SK-N-SH (cell line): ENCODE measurements around the gene HLA-DPA1. TPM values are rescaled to one million over a fixed set of nuclear protein-coding genes. Genes with fewer than 3 reads are reported as not detected.
A peak's percentile ranks its signal among the peaks of the same experiment; 100 is the strongest.

Experiments used
- CTCF ChIA-PET: fragments of 300-600, 350-600 bp; formaldehyde crosslinking; extraction: SDS; loops from one replicate; lab custom pipeline; 2021; lab: Yijun Ruan, JAX
- POLR2A ChIA-PET: fragments of 350-600 bp; sonication (Branson Sonifier 250); formaldehyde crosslinking; extraction: SDS; loops from one replicate; lab custom pipeline; 2020; ENCODE audit warnings: antibody characterized with exemption, inconsistent platforms; lab: Yijun Ruan, JAX
- DNase-seq: peaks from one replicate; pipeline ENCODE4 v3.0.0; 2012
- H2AFZ ChIP-seq: fragments of 200-600 bp; sonication (generic); 2 replicates; pipeline ENCODE4 v1.8.1; 2016; ENCODE audit warnings: antibody characterized with exemption, mild to moderate bottlenecking, low read depth
- H3F3A ChIP-seq: fragments of 200-600 bp; sonication (generic); replicated peaks from 2 replicates; pipeline ENCODE3; 2016; ENCODE audit warnings: antibody characterized with exemption, mild to moderate bottlenecking; ENCODE audit not compliant: insufficient read depth
- H3K27ac ChIP-seq, 2 experiments: fragments of 200-500 bp in 1 of 2; fragments of 200-600 bp in 1 of 2; sonication (Bioruptor generic) in 1 of 2; sonication (generic), shearing (Covaris generic) in 1 of 2; 2 replicates each; pipeline versions ENCODE4 v1.5.1 to v1.6.1; 2014 to 2016; ENCODE audit warnings: low read depth in 2 of 2, inconsistent platforms in 1 of 2, low read length in 1 of 2, mild to moderate bottlenecking in 1 of 2, mixed read lengths in 1 of 2
- H3K27me3 ChIP-seq: fragments of 200-600 bp; sonication (generic), shearing (Covaris generic); 2 replicates; pipeline ENCODE4 v1.6.1; 2016; ENCODE audit warnings: mixed run types; ENCODE audit not compliant: insufficient read depth
- H3K36me3 ChIP-seq, 2 experiments: fragments of 200-500 bp in 1 of 2; fragments of 200-600 bp in 1 of 2; sonication (Bioruptor generic) in 1 of 2; sonication (generic) in 1 of 2; replicated peaks in 1 of 2; 2 replicates each; pipeline versions ENCODE3 to v1.5.1; 2014 to 2016; ENCODE audit warnings: low read length in 1 of 2, mild to moderate bottlenecking in 1 of 2; ENCODE audit not compliant: insufficient read depth in 2 of 2, control insufficient read depth in 1 of 2
- H3K4me1 ChIP-seq, 2 experiments: fragments of 200-500 bp in 1 of 2; fragments of 200-600 bp in 1 of 2; sonication (Bioruptor generic) in 1 of 2; sonication (generic), shearing (Covaris generic) in 1 of 2; 2 replicates each; pipeline versions ENCODE4 v1.5.1 to v1.6.1; 2014 to 2016; ENCODE audit warnings: low read depth in 1 of 2, low read length in 1 of 2, mixed run types in 1 of 2; ENCODE audit not compliant: insufficient read depth in 2 of 2, control insufficient read depth in 1 of 2
- H3K4me2 ChIP-seq: fragments of 200-600 bp; sonication (generic), shearing (Covaris generic); 2 replicates; pipeline ENCODE4 v1.6.1; 2017; ENCODE audit warnings: mixed run types
- H3K4me3 ChIP-seq, 2 experiments: fragments of 200-500 bp in 1 of 2; fragments of 200-600 bp in 1 of 2; sonication (Bioruptor generic) in 1 of 2; sonication (generic), shearing (Covaris generic) in 1 of 2; 2 replicates each; pipeline versions ENCODE4 v1.5.1 to v1.8.1; 2014 to 2016; ENCODE audit warnings: low read depth in 2 of 2, inconsistent platforms in 1 of 2, low read length in 1 of 2, mild to moderate bottlenecking in 1 of 2, mixed read lengths in 1 of 2, moderate library complexity in 1 of 2
- H3K79me2 ChIP-seq: fragments of 200-600 bp; sonication (generic); 2 replicates; pipeline ENCODE4 v1.8.1; 2017; ENCODE audit warnings: mild to moderate bottlenecking; ENCODE audit not compliant: insufficient read depth
- H3K9ac ChIP-seq: fragments of 200-600 bp; sonication (generic); 2 replicates; pipeline ENCODE4 v1.6.1; 2017; ENCODE audit warnings: mixed run types
- H3K9me2 ChIP-seq: fragments of 200-600 bp; sonication (generic); 2 replicates; pipeline ENCODE4 v1.6.1; 2017; ENCODE audit warnings: mixed run types
- H3K9me3 ChIP-seq: fragments of 200-600 bp; sonication (generic); 2 replicates; pipeline ENCODE4 v1.6.1; 2017; ENCODE audit warnings: mixed run types, mild to moderate bottlenecking, moderate library complexity
- H4K20me1 ChIP-seq: fragments of 200-600 bp; sonication (generic); 2 replicates; pipeline ENCODE4 v1.6.1; 2017; ENCODE audit warnings: mild to moderate bottlenecking, mixed run types; ENCODE audit not compliant: insufficient read depth
- CHD2 ChIP-seq: fragments of 150-350 bp; IDR thresholded peaks from 2 replicates; pipeline ENCODE4 v1.6.1; 2018; ENCODE audit warnings: low read length; ENCODE audit not compliant: partially characterized antibody
- RAD21 ChIP-seq: IDR thresholded peaks from 2 replicates; pipeline ENCODE4 v1.6.1; 2012; ENCODE audit warnings: mild to moderate bottlenecking, low read length
- RFX5 ChIP-seq: IDR thresholded peaks from 2 replicates; pipeline ENCODE4 v1.6.1; 2012; ENCODE audit warnings: mild to moderate bottlenecking, improper control_type of control experiment, low read length
- SMC3 ChIP-seq: IDR thresholded peaks from 2 replicates; pipeline ENCODE4 v1.6.1; 2012; ENCODE audit warnings: low read depth, low read length, improper control_type of control experiment
- TCF12 ChIP-seq: IDR thresholded peaks from 2 replicates; pipeline ENCODE4 v1.4.0; 2012
- WGBS: methylation state at CpG from one replicate; pipeline ENCODE4 v1.1.6; 2017; ENCODE audit warnings: low lambda C conversion rate; 5-methylcytosine and 5-hydroxymethylcytosine counted together
- polyA plus RNA-seq, 3 experiments: library from polyadenylated mRNA; depleted of rRNA; stranded (reverse); fragments of >200 nt; gene quantifications; 2 replicates each; pipeline ENCODE4 v1.2.3, GENCODE V29; 2012
- TF ChIP-seq, protein P1 (sequence below): IDR thresholded peaks from 2 replicates; pipeline ENCODE4 v1.4.0; 2012; ENCODE audit warnings: low read depth, borderline replicate concordance
- TF ChIP-seq, protein P2 (sequence below): fragments of 200-600 bp; sonication (generic); IDR thresholded peaks from 2 replicates; pipeline ENCODE4 v1.6.1; 2017; ENCODE audit warnings: antibody characterized with exemption, mild to moderate bottlenecking, moderate library complexity
- TF ChIP-seq, protein P3 (sequence below): fragments of 150-350 bp; IDR thresholded peaks from 2 replicates; pipeline ENCODE4 v1.6.1; 2017; ENCODE audit warnings: antibody characterized with exemption, low read length, low read depth, borderline replicate concordance

HLA-DPA1 gene
- polyA plus RNA-seq, 1 of the 3 experiments (the other 2 are of a cell fraction), result 1.9 TPM

DNA sequence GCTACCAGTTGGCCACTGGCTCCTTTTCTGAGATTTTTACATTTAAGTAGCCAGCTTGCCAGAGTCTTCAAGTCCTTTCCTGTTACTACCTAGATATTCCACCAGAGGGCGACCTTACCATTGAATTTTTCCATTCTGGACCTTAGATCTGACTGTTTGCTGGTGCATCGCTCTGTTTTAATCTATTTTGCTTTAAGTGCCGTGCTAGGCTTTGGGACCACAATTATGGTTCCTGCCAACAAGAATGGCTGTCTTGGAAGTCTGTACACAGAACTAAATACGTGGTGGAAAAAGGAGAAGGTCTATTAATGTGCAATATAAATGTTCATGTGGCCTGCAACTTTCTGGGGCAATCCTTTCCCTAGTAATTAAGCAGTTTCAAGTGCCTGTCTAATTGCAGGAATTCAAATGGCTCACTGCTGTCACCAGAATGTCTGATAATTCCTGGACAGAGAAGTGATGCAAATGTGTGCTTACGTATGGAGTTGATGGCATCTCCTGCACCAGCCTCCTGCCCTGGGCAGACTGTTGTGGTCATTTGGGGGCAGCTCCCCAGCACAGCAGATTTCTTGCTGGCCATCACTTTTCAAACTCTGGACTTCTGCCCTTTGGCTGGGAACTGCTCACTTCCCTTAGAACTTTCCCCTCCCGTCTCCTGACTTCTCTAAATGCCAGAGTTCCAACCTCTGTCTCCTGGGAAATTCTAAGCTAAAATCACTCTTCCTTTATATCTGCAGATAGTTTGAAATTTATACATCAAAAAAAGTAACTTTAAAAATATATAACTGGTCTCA, 58.4 kb downstream of the HLA-DPA1 start:
- H4K20me1 ChIP-seq, result no peaks in the 10 kb centered on the region
- H3K27ac ChIP-seq, result no peak overlapping the region
- H2AFZ ChIP-seq, result no peak overlapping the region
- no peaks in the 10 kb centered on the region for H3K9me3 ChIP-seq
- no peak overlapping the region; a peak in 1 of 4 replicates for H3K4me3 ChIP-seq
- H3K36me3 ChIP-seq, result no peaks in the 10 kb centered on the region
- CTCF ChIA-PET, result interaction anchor here (0.6 to 6.3 kb wide), 44 partner anchors 9 to 952 kb away, joined by 3 to 65 read pairs (median 4); partner anchors contain the start of genes HLA-DPB1, HSD17B8, RING1 and TAP2
- POLR2A ChIA-PET, result no interaction called here
- WGBS, result 17% methylated on average over 6 of the region's 6 CpGs
- no peaks in the 10 kb centered on the region for H3K9me2 ChIP-seq
- peak; percentile 76 for TF ChIP-seq SMC3
- TF ChIP-seq, protein P1, sequence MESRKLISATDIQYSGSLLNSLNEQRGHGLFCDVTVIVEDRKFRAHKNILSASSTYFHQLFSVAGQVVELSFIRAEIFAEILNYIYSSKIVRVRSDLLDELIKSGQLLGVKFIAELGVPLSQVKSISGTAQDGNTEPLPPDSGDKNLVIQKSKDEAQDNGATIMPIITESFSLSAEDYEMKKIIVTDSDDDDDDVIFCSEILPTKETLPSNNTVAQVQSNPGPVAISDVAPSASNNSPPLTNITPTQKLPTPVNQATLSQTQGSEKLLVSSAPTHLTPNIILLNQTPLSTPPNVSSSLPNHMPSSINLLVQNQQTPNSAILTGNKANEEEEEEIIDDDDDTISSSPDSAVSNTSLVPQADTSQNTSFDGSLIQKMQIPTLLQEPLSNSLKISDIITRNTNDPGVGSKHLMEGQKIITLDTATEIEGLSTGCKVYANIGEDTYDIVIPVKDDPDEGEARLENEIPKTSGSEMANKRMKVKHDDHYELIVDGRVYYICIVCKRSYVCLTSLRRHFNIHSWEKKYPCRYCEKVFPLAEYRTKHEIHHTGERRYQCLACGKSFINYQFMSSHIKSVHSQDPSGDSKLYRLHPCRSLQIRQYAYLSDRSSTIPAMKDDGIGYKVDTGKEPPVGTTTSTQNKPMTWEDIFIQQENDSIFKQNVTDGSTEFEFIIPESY, result no peak
- TF ChIP-seq RFX5, result 0 out of 2 replicates have a peak, but pooled peaks have one; percentile 38
- peak; percentile 78 for TF ChIP-seq RAD21
- TF ChIP-seq CHD2, result no peak
- TF ChIP-seq, protein P2, sequence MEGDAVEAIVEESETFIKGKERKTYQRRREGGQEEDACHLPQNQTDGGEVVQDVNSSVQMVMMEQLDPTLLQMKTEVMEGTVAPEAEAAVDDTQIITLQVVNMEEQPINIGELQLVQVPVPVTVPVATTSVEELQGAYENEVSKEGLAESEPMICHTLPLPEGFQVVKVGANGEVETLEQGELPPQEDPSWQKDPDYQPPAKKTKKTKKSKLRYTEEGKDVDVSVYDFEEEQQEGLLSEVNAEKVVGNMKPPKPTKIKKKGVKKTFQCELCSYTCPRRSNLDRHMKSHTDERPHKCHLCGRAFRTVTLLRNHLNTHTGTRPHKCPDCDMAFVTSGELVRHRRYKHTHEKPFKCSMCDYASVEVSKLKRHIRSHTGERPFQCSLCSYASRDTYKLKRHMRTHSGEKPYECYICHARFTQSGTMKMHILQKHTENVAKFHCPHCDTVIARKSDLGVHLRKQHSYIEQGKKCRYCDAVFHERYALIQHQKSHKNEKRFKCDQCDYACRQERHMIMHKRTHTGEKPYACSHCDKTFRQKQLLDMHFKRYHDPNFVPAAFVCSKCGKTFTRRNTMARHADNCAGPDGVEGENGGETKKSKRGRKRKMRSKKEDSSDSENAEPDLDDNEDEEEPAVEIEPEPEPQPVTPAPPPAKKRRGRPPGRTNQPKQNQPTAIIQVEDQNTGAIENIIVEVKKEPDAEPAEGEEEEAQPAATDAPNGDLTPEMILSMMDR, result peak; percentile 75
- TF ChIP-seq, protein P3, sequence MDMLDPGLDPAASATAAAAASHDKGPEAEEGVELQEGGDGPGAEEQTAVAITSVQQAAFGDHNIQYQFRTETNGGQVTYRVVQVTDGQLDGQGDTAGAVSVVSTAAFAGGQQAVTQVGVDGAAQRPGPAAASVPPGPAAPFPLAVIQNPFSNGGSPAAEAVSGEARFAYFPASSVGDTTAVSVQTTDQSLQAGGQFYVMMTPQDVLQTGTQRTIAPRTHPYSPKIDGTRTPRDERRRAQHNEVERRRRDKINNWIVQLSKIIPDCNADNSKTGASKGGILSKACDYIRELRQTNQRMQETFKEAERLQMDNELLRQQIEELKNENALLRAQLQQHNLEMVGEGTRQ, result no peak
- TF ChIP-seq TCF12, result no peak
- DNase-seq, result peak; percentile 71
- peaks cover 72% of the 10 kb centered on the region for H3K27me3 ChIP-seq
- no peaks in the 10 kb centered on the region; a peak in 1 of 4 replicates for H3K4me1 ChIP-seq
- H3F3A ChIP-seq, result no peaks in the 10 kb centered on the region
- H3K79me2 ChIP-seq, result no peaks in the 10 kb centered on the region
- no peak overlapping the region for H3K9ac ChIP-seq
- H3K4me2 ChIP-seq, result no peak overlapping the region

Other genes starting within 250 kb of the HLA-DPA1 start
- gene TAP2, start 234.9 kb downstream of the HLA-DPA1 start, polyA plus RNA-seq (2012; rRNA removed), result 14.0 and 19.9 TPM in 2 replicates
- gene PSMB8, start 229.6 kb downstream of the HLA-DPA1 start, polyA plus RNA-seq (2012; rRNA removed), result 52.8 and 55.7 TPM in 2 replicates
- 31.1 and 35.7 TPM in 2 replicates for gene TAP1, start 219.9 kb downstream of the HLA-DPA1 start, polyA plus RNA-seq (2012; rRNA removed)
- gene PSMB9, start 219.5 kb downstream of the HLA-DPA1 start, polyA plus RNA-seq (2012; rRNA removed), result 52.4 and 83.7 TPM in 2 replicates
- gene HLA-DMB, start 132.6 kb downstream of the HLA-DPA1 start, polyA plus RNA-seq (2012; rRNA removed), result 0.10 TPM in 1 of 2 replicates, not detected in the other
- 1.2 and 1.5 TPM in 2 replicates for gene HLA-DMA, start 120.6 kb downstream of the HLA-DPA1 start, polyA plus RNA-seq (2012; rRNA removed)
- 104 and 116 TPM in 2 replicates for gene BRD2, start 105.1 kb downstream of the HLA-DPA1 start, polyA plus RNA-seq (2012; rRNA removed)
- gene HLA-DOA, start 64.1 kb downstream of the HLA-DPA1 start, polyA plus RNA-seq (2012; rRNA removed), result not detected in 2 replicates
- 1.0 and 2.0 TPM in 2 replicates for gene HLA-DPB1, start 2.3 kb upstream of the HLA-DPA1 start, polyA plus RNA-seq (2012; rRNA removed)
- 0.99 and 1.1 TPM in 2 replicates for gene COL11A2, start 118.8 kb upstream of the HLA-DPA1 start, polyA plus RNA-seq (2012; rRNA removed)
- 45.8 and 61.0 TPM in 2 replicates for gene RXRB, start 127.0 kb upstream of the HLA-DPA1 start, polyA plus RNA-seq (2012; rRNA removed)
- gene SLC39A7, start 127.2 kb upstream of the HLA-DPA1 start, polyA plus RNA-seq (2012; rRNA removed), result 129 and 138 TPM in 2 replicates
- 33.5 and 37.5 TPM in 2 replicates for gene HSD17B8, start 131.0 kb upstream of the HLA-DPA1 start, polyA plus RNA-seq (2012; rRNA removed)
- 55.1 and 61.3 TPM in 2 replicates for gene RING1, start 134.9 kb upstream of the HLA-DPA1 start, polyA plus RNA-seq (2012; rRNA removed)
- gene VPS52, start 198.2 kb upstream of the HLA-DPA1 start, polyA plus RNA-seq (2012; rRNA removed), result 74.0 and 90.7 TPM in 2 replicates
- gene RPS18, start 198.4 kb upstream of the HLA-DPA1 start, polyA plus RNA-seq (2012; rRNA removed), result 12,112 and 13,423 TPM in 2 replicates
- 0.55 and 0.56 TPM in 2 replicates for gene B3GALT4, start 203.5 kb upstream of the HLA-DPA1 start, polyA plus RNA-seq (2012; rRNA removed)
- gene WDR46, start 215.6 kb upstream of the HLA-DPA1 start, polyA plus RNA-seq (2012; rRNA removed), result 153 and 172 TPM in 2 replicates
- gene PFDN6, start 216.0 kb upstream of the HLA-DPA1 start, polyA plus RNA-seq (2012; rRNA removed), result 182 and 213 TPM in 2 replicates
- gene RGL2, start 225.3 kb upstream of the HLA-DPA1 start, polyA plus RNA-seq (2012; rRNA removed), result 59.4 and 71.2 TPM in 2 replicates
- 27.9 and 44.5 TPM in 2 replicates for gene TAPBP, start 240.4 kb upstream of the HLA-DPA1 start, polyA plus RNA-seq (2012; rRNA removed)
- gene ZBTB22, start 244.1 kb upstream of the HLA-DPA1 start, polyA plus RNA-seq (2012; rRNA removed), result 19.5 and 22.2 TPM in 2 replicates
- gene DAXX, start 249.3 kb upstream of the HLA-DPA1 start, polyA plus RNA-seq (2012; rRNA removed), result 46.9 and 51.4 TPM in 2 replicates